ENCODE data around the gene KIF14.
"Not testable (repeated sequence)": the region's sequence is repeated elsewhere in the genome, so short reads cannot be mapped to it uniquely, and the experiment has no call there.

Gene KIF14

DNA sequence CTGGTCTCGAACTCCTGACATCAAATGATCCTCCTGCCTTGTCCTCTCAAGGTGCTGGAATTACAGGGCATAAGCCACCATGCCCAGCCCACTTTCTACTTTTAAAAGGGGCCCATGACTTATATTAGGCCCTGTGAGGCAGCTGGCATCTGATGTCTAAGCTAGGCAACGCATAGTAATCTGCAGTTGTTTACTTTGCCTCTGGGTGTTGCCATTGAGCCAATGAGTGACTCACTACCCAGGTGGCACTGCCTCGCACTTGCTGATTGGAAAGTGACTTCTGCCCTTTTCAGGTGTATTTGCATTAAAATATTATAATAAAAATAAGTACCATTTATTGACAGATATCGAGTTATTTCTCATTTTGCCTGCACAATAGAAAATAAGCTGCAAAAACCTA is 84.9 kb downstream of the KIF14 start:
- DNase-seq: peak; percentile 34

GRCh38 chr1:200530623-200531261 is 89.8 kb downstream of the KIF14 start:
- DNase-seq: no peak

DNA sequence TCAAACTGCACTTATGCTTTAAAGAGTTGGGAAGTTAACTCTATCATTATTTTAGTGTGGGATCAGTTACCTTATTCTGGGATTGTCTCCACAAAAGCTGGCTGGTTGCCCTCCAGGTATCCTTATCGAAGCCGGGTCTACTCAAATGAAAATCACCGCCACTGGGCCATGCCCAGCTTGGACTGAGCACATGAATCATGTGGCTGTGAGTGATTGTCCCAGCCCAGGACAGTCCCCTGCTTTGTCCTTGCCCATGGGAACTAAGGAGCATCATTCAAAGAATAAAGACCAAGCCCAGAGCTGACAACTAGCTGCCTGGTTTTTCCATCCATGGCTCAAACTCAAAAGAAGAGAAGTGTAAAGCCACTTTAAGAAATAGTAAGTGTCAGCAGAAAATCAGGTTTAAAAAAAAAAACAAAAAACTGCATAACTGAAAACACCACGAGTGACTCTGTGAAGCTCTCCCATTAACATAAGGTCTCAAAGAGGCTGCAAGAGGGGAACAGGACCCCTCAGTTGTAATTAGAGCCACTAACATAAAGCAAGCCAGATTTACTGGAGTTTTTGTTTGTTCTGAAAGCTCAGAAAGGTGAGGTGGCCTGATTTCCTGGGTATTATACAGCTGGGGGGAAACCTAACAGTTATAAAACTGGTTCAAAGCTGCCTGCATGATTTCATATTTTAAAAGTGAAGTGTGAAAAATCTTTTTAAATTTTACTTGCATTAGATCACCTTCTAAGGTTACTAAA is 91.5 kb downstream of the KIF14 start:
- no peak for DNase-seq

DNA sequence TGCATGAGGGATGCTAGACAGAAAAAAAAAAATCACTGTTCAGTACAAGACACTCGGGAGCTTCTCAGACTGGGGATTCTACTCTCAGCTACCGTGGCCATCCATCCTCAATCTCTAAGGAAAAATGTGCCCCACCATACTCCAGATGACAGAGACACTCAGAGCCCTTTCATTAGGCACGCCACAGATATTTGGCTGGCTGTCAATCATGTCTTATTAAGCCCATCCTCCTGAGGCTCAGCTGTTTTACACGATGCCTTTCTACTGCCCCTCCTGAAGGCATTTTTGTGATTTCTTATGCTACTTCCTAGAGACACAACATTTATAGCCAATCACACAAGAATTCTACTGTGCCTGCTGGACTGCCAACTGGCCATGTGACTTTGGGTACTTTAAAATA is 92.9 kb downstream of the KIF14 start:
- DNase-seq: no peak

- DNase-seq: no peak
These were observed 93.6 kb downstream of the KIF14 start for GRCh38 chr1:200526709-200527612.

GRCh38 chr1:200525090-200525987 is 95.2 kb downstream of the KIF14 start:
- no peak for DNase-seq

- not testable (repeated sequence) for DNase-seq
These were observed 96.0 kb downstream of the KIF14 start for GRCh38 chr1:200524551-200524950.

- no peak for DNase-seq
These were observed 96.5 kb downstream of the KIF14 start for GRCh38 chr1:200524092-200524491.

- DNase-seq: no peak
These were observed 99.8 kb downstream of the KIF14 start for GRCh38 chr1:200520735-200521134.

GRCh38 chr1:200518524-200518923 is 102.0 kb downstream of the KIF14 start:
- DNase-seq: peak; percentile 17

GRCh38 chr1:200512191-200512590 is 108.4 kb downstream of the KIF14 start:
- DNase-seq: no peak

- DNase-seq: peak; percentile 80
These were observed 110.3 kb downstream of the KIF14 start for GRCh38 chr1:200510228-200510623.

GRCh38 chr1:200506471-200506870 is 114.1 kb downstream of the KIF14 start:
- no peak for DNase-seq

DNA sequence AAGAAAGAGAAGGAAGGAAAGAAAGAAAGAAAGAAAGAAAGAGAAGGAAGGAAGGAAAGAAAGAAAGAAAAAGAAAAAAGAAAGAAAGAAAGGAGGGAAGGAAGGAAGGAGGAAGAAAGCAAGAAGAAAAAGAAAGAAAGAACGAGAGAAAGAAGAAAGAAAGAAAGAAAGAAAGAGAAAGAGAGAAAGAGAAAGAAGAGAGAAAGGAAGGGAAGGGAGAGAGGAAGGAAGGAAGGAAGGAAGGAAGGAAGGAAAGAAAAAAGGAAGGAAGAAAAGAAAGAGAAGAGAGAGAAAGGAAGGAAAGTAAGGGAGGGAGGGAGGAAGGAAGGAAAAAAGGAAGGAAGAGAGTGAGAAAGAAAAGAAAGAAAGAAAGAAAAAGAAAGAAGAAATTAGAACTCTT is 115.3 kb downstream of the KIF14 start:
- DNase-seq: no peak

All from NCI-H1092 treated with DMSO at 0.1 percent for 48 hours (cell line).